SU-DHL-6 (cell line): ENCODE measurements around the gene MSX2.
"Not testable (repeated sequence)": the region's sequence is repeated elsewhere in the genome, so short reads cannot be mapped to it uniquely, and the experiment has no call there.

ENCODE experiments used
- H2AFZ ChIP-seq: fragments of 200-600 bp; sonication (generic); 2 replicates; pipeline ENCODE4 v1.6.1; 2014; ENCODE audit warnings: low read depth, mild to moderate bottlenecking, moderate library complexity, mixed read lengths, antibody characterized with exemption, low read length; ENCODE audit not compliant: severe bottlenecking
- H3F3A ChIP-seq: fragments of 200-600 bp; shearing (Covaris generic); 2 replicates; pipeline ENCODE4 v1.6.0; 2016; ENCODE audit warnings: antibody characterized with exemption, mild to moderate bottlenecking; ENCODE audit not compliant: insufficient read depth
- H3K27ac ChIP-seq: fragments of 200-600 bp; sonication (generic); 2 replicates; pipeline ENCODE4 v1.5.1; 2016; ENCODE audit warnings: low read depth, mild to moderate bottlenecking, low read length, moderate library complexity, mixed read lengths
- H3K27me3 ChIP-seq: fragments of 200-600 bp; sonication (generic), shearing (Covaris generic); 2 replicates; pipeline ENCODE4 v1.6.0; 2014; ENCODE audit warnings: mild to moderate bottlenecking, low read length
- H3K36me3 ChIP-seq: fragments of 200-600 bp; sonication (generic); 2 replicates; pipeline ENCODE4 v1.6.1; 2014; ENCODE audit warnings: mild to moderate bottlenecking, low read length, mixed read lengths
- H3K4me2 ChIP-seq: fragments of 300-600, 200-600 bp; shearing (Covaris generic), sonication (generic); 2 replicates; pipeline ENCODE4 v1.6.0; 2014; ENCODE audit warnings: low read length, low read depth, mild to moderate bottlenecking; ENCODE audit not compliant: poor library complexity, severe bottlenecking
- H3K4me3 ChIP-seq: fragments of 200-600 bp; sonication (generic); 2 replicates; pipeline ENCODE4 v1.5.1; 2014; ENCODE audit warnings: antibody characterized with exemption, low read length, mild to moderate bottlenecking, mixed read lengths; ENCODE audit not compliant: insufficient read depth, poor library complexity, severe bottlenecking
- H3K79me2 ChIP-seq: fragments of 200-600 bp; sonication (generic); 2 replicates; pipeline ENCODE4 v1.6.1; 2014; ENCODE audit warnings: mild to moderate bottlenecking, low read length, moderate library complexity; ENCODE audit not compliant: insufficient read depth
- H3K9ac ChIP-seq: fragments of 200-600 bp; sonication (generic); 2 replicates; pipeline ENCODE4 v1.7.0; 2014; ENCODE audit warnings: mild to moderate bottlenecking, low read length
- H3K9me2 ChIP-seq: fragments of 200-600 bp; sonication (generic); replicated peaks from 2 replicates; pipeline ENCODE4 v1.6.1; 2014; ENCODE audit warnings: low read length; ENCODE audit not compliant: insufficient read depth
- H3K9me3 ChIP-seq: fragments of 200-600 bp; sonication (generic); 2 replicates; pipeline ENCODE4 v1.6.1; 2014; ENCODE audit warnings: low read length, mixed read lengths; ENCODE audit not compliant: insufficient read depth
- H4K20me1 ChIP-seq: fragments of 200-600 bp; sonication (generic); 2 replicates; pipeline ENCODE4 v1.6.1; 2014; ENCODE audit warnings: low read depth, mild to moderate bottlenecking, antibody characterized with exemption, low read length, moderate library complexity, mixed read lengths
- EZH2phosphoT487 ChIP-seq: fragments of 200-600 bp; sonication (generic), shearing (Covaris generic); conservative IDR thresholded peaks from 2 replicates; pipeline ENCODE4 v1.6.1; 2018; ENCODE audit warnings: mild to moderate bottlenecking, antibody characterized with exemption, low read length, moderate library complexity, mixed read lengths
- TF ChIP-seq, protein P1 (sequence below): fragments of 200-600 bp; sonication (generic); IDR thresholded peaks from one replicate; pipeline ENCODE4 v1.5.1; 2017; ENCODE audit warnings: antibody characterized with exemption, mild to moderate bottlenecking, low read length, moderate library complexity; ENCODE audit not compliant: insufficient read depth, poor library complexity, severe bottlenecking

Gene MSX2

DNA sequence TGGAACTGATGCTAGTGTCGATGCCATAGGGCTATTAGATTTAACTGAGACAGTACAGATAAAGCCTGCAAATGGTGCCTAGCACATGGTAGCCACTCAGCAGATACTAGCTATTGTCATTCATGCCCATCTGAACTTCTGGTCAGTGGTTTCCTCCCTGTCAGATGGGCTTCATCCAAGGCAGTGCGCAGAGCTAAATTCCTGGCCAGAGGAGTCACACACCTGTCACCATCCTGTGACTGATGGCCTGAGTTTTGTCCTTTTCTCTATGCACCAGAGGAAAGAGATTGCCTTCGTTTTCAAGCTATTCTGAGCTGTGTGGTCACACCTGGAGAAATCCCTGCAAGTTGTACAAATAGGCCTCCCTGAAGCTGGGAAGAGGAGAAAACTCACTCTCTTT, 34.7 kb downstream of the MSX2 start:
- Histone ChIP-seq H3K9me3 (no peaks in the 10 kb centered on the region), H3K36me3 (no peaks in the 10 kb centered on the region), H3K4me2 (no peak overlapping the region), H3K9me2 (no peaks in the 10 kb centered on the region), H3K27me3 (no peaks in the 10 kb centered on the region), H4K20me1 (no peaks in the 10 kb centered on the region), H2AFZ (no peak overlapping the region), H3K4me3 (no peak overlapping the region), H3K27ac (no peak overlapping the region), H3K9ac (no peak overlapping the region), H3F3A (no peaks in the 10 kb centered on the region), H3K79me2 (no peaks in the 10 kb centered on the region)
- TF ChIP-seq, protein P1, sequence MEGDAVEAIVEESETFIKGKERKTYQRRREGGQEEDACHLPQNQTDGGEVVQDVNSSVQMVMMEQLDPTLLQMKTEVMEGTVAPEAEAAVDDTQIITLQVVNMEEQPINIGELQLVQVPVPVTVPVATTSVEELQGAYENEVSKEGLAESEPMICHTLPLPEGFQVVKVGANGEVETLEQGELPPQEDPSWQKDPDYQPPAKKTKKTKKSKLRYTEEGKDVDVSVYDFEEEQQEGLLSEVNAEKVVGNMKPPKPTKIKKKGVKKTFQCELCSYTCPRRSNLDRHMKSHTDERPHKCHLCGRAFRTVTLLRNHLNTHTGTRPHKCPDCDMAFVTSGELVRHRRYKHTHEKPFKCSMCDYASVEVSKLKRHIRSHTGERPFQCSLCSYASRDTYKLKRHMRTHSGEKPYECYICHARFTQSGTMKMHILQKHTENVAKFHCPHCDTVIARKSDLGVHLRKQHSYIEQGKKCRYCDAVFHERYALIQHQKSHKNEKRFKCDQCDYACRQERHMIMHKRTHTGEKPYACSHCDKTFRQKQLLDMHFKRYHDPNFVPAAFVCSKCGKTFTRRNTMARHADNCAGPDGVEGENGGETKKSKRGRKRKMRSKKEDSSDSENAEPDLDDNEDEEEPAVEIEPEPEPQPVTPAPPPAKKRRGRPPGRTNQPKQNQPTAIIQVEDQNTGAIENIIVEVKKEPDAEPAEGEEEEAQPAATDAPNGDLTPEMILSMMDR: no peak
- no peak for TF ChIP-seq EZH2phosphoT487

DNA sequence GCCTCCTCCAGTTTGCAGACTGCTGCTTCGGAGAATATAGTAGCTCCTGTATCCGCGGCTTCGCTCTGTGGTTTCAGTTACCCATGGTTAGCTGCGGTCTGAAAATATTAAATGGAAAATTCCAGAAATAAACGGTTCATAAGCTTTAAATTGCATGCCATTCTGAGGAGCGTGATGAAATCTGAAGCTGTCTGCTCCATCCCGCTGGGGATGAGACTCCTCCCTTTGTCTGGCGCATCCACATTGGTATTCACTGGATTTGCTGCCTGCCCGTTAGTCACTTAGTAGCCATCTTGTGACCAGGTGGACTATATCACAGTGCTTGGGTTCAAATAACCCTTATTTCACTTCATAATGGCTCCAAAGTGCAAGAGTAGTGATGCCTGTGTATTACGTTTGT, 36.3 kb downstream of the MSX2 start:
- no peaks in the 10 kb centered on the region for H3F3A ChIP-seq
- H4K20me1 ChIP-seq: no peaks in the 10 kb centered on the region
- no peaks in the 10 kb centered on the region for H3K27me3 ChIP-seq
- no peaks in the 10 kb centered on the region for H3K9me3 ChIP-seq
- no peaks in the 10 kb centered on the region for H3K36me3 ChIP-seq
- H3K9me2 ChIP-seq: no peaks in the 10 kb centered on the region
- H3K9ac ChIP-seq: no peak overlapping the region
- H2AFZ ChIP-seq: no peak overlapping the region
- H3K4me3 ChIP-seq: no peak overlapping the region
- no peak overlapping the region for H3K4me2 ChIP-seq
- H3K79me2 ChIP-seq: no peaks in the 10 kb centered on the region
- no peak for TF ChIP-seq EZH2phosphoT487
- TF ChIP-seq, protein P1: no peak
- no peak overlapping the region for H3K27ac ChIP-seq

DNA sequence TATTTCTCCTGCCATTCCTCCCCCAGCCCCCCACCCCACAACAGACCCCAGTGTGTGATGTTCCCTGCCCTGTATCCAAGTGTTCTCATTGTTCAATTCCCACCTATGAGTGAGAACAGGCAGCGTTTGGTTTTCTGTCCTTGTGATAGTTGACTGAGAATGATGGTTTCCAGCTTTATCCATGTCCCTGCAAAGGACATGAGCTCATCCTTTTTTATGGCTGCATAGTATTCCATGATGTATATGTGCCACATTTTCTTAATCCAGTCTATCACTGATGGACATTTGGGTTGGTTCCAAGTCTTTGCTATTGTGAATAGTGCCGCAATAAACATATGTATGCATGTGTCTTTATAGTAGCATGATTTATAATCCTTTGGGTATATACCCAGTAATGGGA, 37.0 kb downstream of the MSX2 start:
- H3K79me2 ChIP-seq, H3K9ac ChIP-seq: not testable (repeated sequence)

DNA sequence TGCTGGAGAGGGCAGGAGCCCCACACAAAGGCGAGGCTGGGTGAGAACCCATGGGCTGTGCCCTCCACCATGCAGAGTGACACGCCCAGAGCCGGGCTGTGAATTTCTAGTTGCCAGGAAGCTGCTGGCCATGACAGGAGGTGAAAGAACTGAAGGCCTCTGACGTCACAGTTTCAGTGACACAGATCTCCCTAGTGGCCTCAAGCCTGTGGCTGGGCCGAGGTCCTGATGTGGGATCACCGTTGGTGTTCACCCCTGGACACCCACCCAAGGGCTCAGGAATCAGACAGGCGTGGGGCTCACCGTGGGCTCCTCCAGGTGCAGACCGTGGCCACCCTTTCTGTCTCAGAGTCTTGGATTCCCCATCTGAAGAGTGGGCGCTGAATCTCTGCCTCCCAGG, 39.9 kb downstream of the MSX2 start:
- no peaks in the 10 kb centered on the region for H3K9me2 ChIP-seq
- TF ChIP-seq, protein P1: no peak
- TF ChIP-seq EZH2phosphoT487: no peak
- no peak overlapping the region for H2AFZ ChIP-seq
- no peak overlapping the region for H3K4me3 ChIP-seq
- H3K27ac ChIP-seq: no peak overlapping the region
- H3K4me2 ChIP-seq: no peak overlapping the region
- no peaks in the 10 kb centered on the region for H3K27me3 ChIP-seq
- H3K36me3 ChIP-seq: no peaks in the 10 kb centered on the region
- no peaks in the 10 kb centered on the region for H3K79me2 ChIP-seq
- H3K9me3 ChIP-seq: no peaks in the 10 kb centered on the region
- H4K20me1 ChIP-seq: no peaks in the 10 kb centered on the region
- H3F3A ChIP-seq: no peaks in the 10 kb centered on the region
- no peak overlapping the region for H3K9ac ChIP-seq

More for the DNA sequence above, 37.0 kb downstream of the MSX2 start:
- H3K4me3 ChIP-seq, H3K9me2 ChIP-seq, H3K9me3 ChIP-seq, H3F3A ChIP-seq, H3K36me3 ChIP-seq, H3K27ac ChIP-seq, H4K20me1 ChIP-seq, H2AFZ ChIP-seq, H3K4me2 ChIP-seq, H3K27me3 ChIP-seq: not testable (repeated sequence)
